ENCODE data around the gene RNASEH2B. TPM values are rescaled to one million over a fixed set of nuclear protein-coding genes. Genes with fewer than 3 reads are reported as not detected.

Gene RNASEH2B
- total and polyA plus RNA-seq, 12 donors, result 30.5 to 86.8 (median 40.1) TPM

GRCh38 chr13:50923272-50923671 is 13.7 kb downstream of the RNASEH2B start:
- Histone ChIP-seq H3K27ac (no peak overlapping the region), H3K4me1 (peaks cover 0 to 50% (median 13%) of the 10 kb centered on the region in 9 donors), H3K27me3 (no peaks in the 10 kb centered on the region), H3K9me3 (peaks cover 0 to 43% (median 23%) of the 10 kb centered on the region in 11 donors), H3K36me3 (peaks cover 0 to 8% (median 0%) of the 10 kb centered on the region in 9 donors), H3K4me3 (no peak overlapping the region)
- no peak for DNase-seq
- 97 to 99% methylated on average over 1 of the region's 1 CpG for WGBS, 2 donors
- no peak for ATAC-seq
- no peak for TF ChIP-seq CTCF (IDR thresholded peaks at IDR 0.05)
- intact Hi-C loops (cut with DNase I), result no loop called here

- no peak for TF ChIP-seq CTCF (IDR thresholded peaks at IDR 0.05)
- Histone ChIP-seq H3K27me3 (no peaks in the 10 kb centered on the region), H3K4me3 (no peak overlapping the region), H3K27ac (no peak overlapping the region), H3K4me1 (peaks cover 0 to 50% (median 15%) of the 10 kb centered on the region in 9 donors), H3K36me3 (peaks cover 0 to 8% (median 0%) of the 10 kb centered on the region in 9 donors), H3K9me3 (peaks cover 0 to 43% (median 23%) of the 10 kb centered on the region in 11 donors)
- no peak for ATAC-seq
- no peak for DNase-seq
- intact Hi-C loops (cut with DNase I), result no loop called here
These were observed 14.4 kb downstream of the RNASEH2B start for GRCh38 chr13:50924025-50924424.

DNA sequence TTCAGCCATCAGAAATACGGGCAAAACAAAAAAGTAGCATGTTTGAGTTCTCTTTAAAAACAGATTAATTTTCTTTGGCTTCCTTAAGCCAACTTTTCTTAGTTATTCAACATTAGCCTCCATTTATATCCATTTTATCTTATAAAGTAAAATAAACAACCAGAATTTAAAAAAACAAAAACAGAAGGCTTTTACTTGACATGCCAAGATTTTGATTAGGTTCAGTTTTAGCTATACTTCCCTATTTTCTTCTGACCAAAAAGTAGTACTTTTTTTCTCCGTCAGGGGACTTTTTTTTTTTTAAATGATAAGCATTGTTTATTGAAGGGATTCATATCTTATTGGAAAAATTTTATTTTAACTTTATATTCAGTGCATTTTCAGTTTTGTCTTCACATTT is 18.1 kb downstream of the RNASEH2B start:
- TF ChIP-seq CTCF (IDR thresholded peaks at IDR 0.05), result no peak
- DNase-seq (no peak), ATAC-seq (no peak)
- intact Hi-C loops (cut with DNase I), result no loop called here
- Histone ChIP-seq H3K36me3 (peaks cover 0 to 33% (median 9%) of the 10 kb centered on the region in 9 donors), H3K27me3 (no peaks in the 10 kb centered on the region), H3K27ac (peak overlapping the region in 1 of 10 donors; percentile 10), H3K9me3 (peaks cover 0 to 31% (median 23%) of the 10 kb centered on the region in 11 donors), H3K4me3 (no peak overlapping the region), H3K4me1 (peaks cover 0 to 26% (median 11%) of the 10 kb centered on the region in 9 donors)
- 73 to 75% methylated on average over 2 of the region's 2 CpGs for WGBS, 2 donors

DNA sequence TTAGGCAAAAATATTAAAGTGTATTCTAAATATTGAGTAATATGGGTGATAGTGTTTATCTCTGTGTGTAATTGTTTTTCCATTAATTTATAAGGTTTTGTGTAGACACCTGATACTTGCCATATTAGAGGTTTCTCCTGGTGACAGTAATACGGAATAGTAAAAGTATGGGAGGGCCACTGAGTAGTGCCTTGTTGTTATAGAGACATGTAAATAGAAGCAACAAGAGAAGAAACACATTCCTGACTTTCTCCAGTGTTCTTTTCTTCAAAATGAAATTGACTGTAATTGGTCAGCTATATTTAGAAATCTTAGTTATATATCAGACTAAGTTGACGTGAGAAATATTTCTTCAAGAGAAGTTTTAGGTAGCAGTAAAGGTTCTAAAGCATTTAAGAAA is 18.5 kb downstream of the RNASEH2B start:
- no peak for DNase-seq
- Histone ChIP-seq H3K4me1 (peaks cover 0 to 26% (median 11%) of the 10 kb centered on the region in 9 donors), H3K4me3 (no peak overlapping the region), H3K9me3 (peaks cover 0 to 27% (median 19%) of the 10 kb centered on the region in 11 donors), H3K36me3 (peaks cover 0 to 37% (median 10%) of the 10 kb centered on the region in 9 donors), H3K27ac (peak overlapping the region in 1 of 10 donors; percentile 10), H3K27me3 (no peaks in the 10 kb centered on the region)
- no peak for TF ChIP-seq CTCF (IDR thresholded peaks at IDR 0.05)
- intact Hi-C loops (cut with DNase I), result no loop called here
- ATAC-seq, result peak in 2 of 8 donors; percentile 29 to 42
- 32 to 35% methylated on average over 2 of the region's 2 CpGs for WGBS, 2 donors

All from heart right ventricle (tissue), 16 donors.